Posterior cingulate gyrus (tissue), 11 donors: ENCODE measurements around the gene CCNK.

Source experiments
- DNase-seq, 10 donors: peaks; one replicate each; pipeline versions ENCODE4 v3.0.0 to v3.0.0-alpha.2; 2020 to 2021; ENCODE audit warnings: mixed read lengths in 3 of 10
- intact Hi-C: fragments of 100-400 bp; cut with DNase I; formaldehyde crosslinking; loops from one replicate; pipeline ENCODE4 v1.15.1; 2023

CCNK gene

GRCh38 chr14:99529899-99530298 lies 48.7 kb downstream of the CCNK start:
- no peak for DNase-seq
- intact Hi-C loops = no loop called here

GRCh38 chr14:99530407-99531155 lies 49.4 kb downstream of the CCNK start:
- intact Hi-C loops = no loop called here
- no peak for DNase-seq

- intact Hi-C loops = no loop called here
- DNase-seq = no peak
Observed at GRCh38 chr14:99531251-99532096, 50.3 kb downstream of the CCNK start.

GRCh38 chr14:99532310-99532709 lies 51.1 kb downstream of the CCNK start:
- no peak for DNase-seq
- intact Hi-C loops = no loop called here

- no peak for DNase-seq
- intact Hi-C loops = no loop called here
Observed at GRCh38 chr14:99534333-99534732, 53.1 kb downstream of the CCNK start.

- intact Hi-C loops = no loop called here
- peak; percentile 26 to 93 (median 58) for DNase-seq
Observed at GRCh38 chr14:99534863-99535262, 53.7 kb downstream of the CCNK start.

- DNase-seq = no peak
- intact Hi-C loops = no loop called here
Observed at GRCh38 chr14:99535448-99535847, 54.2 kb downstream of the CCNK start.

- intact Hi-C loops = no loop called here
- DNase-seq = no peak
Observed at GRCh38 chr14:99535908-99536778, 54.9 kb downstream of the CCNK start.

GRCh38 chr14:99537399-99537798 lies 56.2 kb downstream of the CCNK start:
- DNase-seq = no peak
- intact Hi-C loops = no loop called here

- intact Hi-C loops = no loop called here
- no peak for DNase-seq
Observed at GRCh38 chr14:99538275-99538674, 57.1 kb downstream of the CCNK start.

GRCh38 chr14:99538733-99539132 lies 57.5 kb downstream of the CCNK start:
- intact Hi-C loops = no loop called here

GRCh38 chr14:99539491-99539890 lies 58.3 kb downstream of the CCNK start:
- intact Hi-C loops = no loop called here
- DNase-seq = no peak

More at GRCh38 chr14:99538733-99539132, 57.5 kb downstream of the CCNK start:
- DNase-seq = no peak

GRCh38 chr14:99540196-99541032 lies 59.2 kb downstream of the CCNK start:
- intact Hi-C loops = no loop called here
- DNase-seq = no peak

- no peak for DNase-seq
- intact Hi-C loops = no loop called here
Observed at GRCh38 chr14:99541211-99541610, 60.0 kb downstream of the CCNK start.

GRCh38 chr14:99541677-99542470 lies 60.7 kb downstream of the CCNK start:
- intact Hi-C loops = no loop called here
- DNase-seq = no peak

GRCh38 chr14:99542566-99542965 lies 61.4 kb downstream of the CCNK start:
- no peak for DNase-seq
- intact Hi-C loops = no loop called here

- intact Hi-C loops = no loop called here
- no peak for DNase-seq
Observed at GRCh38 chr14:99543370-99543769, 62.2 kb downstream of the CCNK start.

- no peak for DNase-seq
- intact Hi-C loops = no loop called here
Observed at GRCh38 chr14:99543985-99544384, 62.8 kb downstream of the CCNK start.

- intact Hi-C loops = no loop called here
- no peak for DNase-seq
Observed at GRCh38 chr14:99544991-99545390, 63.8 kb downstream of the CCNK start.
